NCI-H345 (cell line): ENCODE measurements around the gene LMAN2.
"Not testable (repeated sequence)": the region's sequence is repeated elsewhere in the genome, so short reads cannot be mapped to it uniquely, and the experiment has no call there.

Source experiments
- DNase-seq: peaks from one replicate; lab custom pipeline; 2025; lab: John Stamatoyannopoulos, UW

LMAN2 gene

DNA sequence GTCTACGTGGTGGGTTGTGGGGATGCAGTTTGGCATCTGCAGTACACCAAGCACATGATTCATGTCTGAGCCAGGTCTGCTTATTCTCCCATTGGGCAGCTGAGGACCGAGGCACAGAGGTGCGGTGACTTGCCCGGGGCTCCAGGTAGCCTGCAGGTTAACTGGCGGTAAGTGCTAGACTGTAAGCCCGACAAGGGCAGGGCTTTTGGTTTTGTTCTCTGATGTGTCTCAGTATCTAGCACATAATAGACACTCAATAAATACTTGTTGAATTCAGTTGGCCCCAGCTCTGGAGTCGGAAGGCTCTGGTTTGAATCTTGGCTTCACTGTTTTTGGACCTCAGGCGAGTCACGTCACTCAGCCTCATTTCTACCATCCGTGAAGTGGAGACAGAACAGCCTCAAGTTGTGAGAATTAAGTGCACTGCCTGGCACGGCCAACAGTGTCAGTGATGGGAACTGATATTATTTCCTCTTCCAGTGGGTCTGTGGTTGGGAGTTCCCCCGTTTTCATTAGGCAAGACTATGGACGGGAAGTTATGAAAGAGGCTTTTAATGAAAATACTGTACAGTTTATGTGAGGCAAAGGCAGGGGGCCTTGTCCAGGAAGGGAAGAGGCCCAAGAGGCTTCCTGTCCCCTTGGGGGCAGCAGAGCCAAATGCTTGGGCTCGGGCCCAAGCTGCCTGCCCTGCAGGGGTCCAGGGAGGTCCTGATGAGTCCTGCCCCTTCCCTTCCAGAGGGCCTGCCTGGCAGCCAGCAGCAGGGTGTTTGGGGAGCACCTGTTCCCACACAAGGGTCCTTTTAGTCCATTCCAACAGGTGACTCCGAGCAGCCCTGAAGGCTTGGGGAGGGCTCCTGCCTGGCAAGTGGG lies 44.6 kb downstream of the LMAN2 start:
- no peak for DNase-seq

GRCh38 chr5:177306103-177306640 lies 45.3 kb downstream of the LMAN2 start:
- not testable (repeated sequence) for DNase-seq

DNA sequence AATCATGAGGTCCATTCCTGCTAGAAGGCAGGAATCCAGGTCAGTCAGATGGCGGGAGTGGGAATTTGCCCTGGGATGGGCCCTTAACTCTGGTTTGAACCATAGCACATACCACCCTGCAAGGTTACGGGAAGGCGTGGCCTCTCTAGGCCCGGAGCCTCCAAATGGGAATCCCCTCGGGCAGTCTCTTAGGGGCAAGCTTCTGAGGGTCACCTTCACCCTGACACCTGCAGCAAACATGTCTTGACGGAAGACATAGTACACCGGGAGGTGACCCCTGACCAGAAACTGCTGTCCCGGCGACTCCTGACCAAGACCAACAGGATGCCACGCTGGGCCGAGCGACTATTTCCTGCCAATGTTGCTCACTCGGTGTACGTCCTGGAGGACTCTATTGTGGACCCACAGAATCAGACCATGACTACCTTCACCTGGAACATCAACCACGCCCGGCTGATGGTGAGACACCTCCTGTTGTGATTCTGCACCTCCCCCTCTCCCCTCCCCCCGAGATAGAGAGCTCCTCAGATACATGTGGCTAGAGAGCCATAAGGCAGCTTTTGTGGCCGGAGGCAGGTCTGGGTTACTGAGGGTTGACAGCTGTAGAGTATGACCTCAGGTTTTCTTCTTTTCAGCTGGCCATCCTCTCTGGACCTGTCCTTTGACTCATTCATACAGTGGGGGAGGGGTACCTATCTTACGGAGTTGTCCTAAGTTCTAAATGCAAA lies 46.9 kb downstream of the LMAN2 start:
- DNase-seq: peak; percentile 14

DNA sequence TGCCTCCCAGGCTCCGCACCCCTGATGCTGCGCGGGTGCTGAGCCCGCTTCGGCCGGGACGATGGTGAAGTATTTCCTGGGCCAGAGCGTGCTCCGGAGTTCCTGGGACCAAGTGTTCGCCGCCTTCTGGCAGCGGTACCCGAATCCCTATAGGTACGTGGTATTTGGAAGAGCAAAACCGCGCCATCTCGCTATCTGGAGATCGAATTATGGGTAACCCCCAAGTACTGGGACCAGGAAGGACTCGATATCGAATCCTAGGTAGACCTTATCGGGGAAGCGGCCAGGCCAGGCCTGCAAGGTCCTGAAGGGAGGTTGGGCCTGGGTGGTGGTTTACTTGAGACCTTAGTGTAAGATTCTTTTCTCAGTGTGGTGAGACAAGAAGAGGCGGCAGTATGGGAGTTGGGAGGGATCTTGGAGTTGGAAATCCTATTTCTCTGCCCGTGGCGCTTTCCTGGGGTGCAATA lies 47.5 kb downstream of the LMAN2 start:
- no peak for DNase-seq

DNA sequence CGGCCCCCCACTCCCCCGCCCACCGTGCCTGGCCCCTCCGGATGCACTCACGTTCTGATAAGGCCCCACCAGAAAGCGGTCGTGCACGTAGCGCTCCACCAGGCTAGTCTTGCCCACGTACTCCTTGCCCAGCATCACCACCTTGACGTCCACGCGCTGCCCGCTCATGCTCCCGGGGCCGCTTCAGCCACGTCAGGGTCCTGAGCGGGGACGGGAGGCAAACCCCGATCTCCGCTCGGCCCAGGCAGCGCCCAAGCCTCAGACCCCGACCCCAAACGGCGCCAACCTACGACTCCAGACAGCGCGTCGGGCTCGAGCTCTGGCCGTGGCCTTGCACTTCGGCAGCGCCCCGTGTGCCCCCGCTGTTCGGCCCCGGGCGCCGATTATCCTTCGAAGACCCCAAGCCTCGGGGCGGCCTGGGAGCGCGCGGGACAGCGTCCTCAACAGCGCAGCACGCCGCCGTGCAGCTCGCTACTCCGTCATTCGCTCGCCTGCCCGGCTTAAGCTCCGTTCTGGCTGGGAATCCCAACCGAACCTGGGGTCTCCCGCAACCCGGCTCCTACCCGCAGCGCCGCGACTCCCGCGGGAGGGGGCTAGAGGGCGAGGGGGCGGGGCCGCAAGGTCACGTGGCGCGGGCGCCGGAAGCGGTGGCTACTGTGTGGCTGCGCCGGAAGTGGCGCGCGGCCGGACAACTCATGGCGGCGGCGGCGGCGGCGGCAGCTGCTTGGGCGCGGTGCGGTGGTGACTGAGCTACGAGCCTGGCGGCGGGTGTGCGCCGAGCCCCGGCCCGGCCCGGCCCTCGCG lies 48.1 kb downstream of the LMAN2 start, which contains the start of the genes PRELID1 and RAB24:
Gene PRELID1, plus strand, starts transcription at position 679 of the 804 bp plus-strand sequence. CDS start 187 bp downstream, outside the sequence.
Gene RAB24, minus strand, starts transcription at position 599 of the 804 bp plus-strand sequence. Its CDS starts 431 bp downstream, at position 168.
- peak; percentile 92 for DNase-seq

- DNase-seq: no peak
Measured at GRCh38 chr5:177302354-177303110, 48.9 kb downstream of the LMAN2 start.

DNA sequence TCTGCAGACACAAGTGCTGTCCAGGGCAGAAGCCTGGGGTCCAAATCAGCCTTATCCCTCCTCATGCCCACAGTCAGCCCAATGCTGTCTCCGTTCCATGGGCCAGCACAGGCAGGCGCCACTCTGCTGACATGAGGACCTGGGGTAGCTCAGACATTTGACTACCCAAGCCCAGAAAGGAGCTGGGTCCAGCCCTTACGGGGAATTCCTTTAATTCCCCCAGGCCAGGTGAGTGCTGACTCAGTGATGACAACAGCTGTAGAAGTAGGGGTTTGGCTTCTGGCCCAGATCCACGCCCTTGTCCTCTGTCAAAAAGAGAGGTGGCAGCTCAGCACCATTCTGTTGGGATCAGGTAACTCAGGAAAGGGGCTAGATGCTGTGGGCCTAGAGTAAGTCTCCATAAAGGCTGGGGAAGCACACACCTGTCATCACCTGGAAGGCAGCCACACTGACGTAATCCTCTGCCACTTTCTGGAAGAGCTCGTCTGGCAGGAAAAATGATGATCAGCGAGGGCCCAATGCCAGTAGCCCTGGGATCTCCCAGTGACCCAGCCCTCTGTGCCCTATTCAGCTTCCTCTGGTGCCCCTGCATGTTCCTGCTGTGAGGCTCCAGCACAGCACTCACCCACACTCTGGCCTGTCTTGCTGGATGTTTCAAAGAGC lies 49.8 kb downstream of the LMAN2 start:
- DNase-seq: peak; percentile 96

DNA sequence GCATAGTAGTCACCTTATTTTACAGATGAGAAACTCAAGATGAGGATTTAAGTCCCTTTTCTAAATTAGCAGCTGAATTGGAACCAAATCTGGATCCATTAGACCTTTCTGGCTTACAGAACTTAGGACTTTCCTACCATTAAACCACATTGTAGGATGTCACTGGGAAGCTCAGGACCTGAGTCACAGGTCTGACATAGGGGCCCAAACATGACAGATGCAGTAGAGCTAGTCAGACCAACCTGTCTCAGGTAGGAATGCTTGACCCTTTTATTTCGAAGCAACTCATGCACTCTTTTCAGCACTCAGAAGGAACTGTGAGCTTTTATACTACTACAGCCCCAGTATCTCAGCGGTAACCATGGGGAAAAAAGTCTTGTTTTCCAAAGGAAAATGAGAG lies 50.5 kb downstream of the LMAN2 start:
- DNase-seq: no peak

GRCh38 chr5:177300236-177300880 lies 51.1 kb downstream of the LMAN2 start:
- no peak for DNase-seq

- DNase-seq: no peak
Measured at GRCh38 chr5:177299697-177300096, 51.8 kb downstream of the LMAN2 start.

DNA sequence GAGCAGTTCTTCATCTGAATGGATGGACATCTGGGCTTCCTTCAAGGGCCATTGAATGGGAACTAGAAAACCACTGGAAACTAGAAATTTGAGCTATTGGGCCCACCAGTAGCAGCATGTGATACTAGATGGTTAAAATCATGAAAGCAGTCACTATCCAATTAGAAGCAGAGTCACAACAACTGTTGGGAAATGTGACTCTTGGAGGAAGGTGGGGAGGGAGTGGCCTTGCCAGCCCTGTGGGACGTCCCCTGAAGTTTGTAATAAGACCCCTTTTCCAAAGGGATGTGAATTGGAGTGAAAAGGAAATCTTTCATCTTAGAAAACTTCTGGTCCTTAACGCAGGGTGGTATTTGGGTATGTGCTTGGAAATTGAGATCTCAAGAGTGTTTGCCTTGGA lies 53.5 kb downstream of the LMAN2 start:
- DNase-seq: no peak

GRCh38 chr5:177296581-177296980 lies 54.9 kb downstream of the LMAN2 start:
- DNase-seq: no peak

- no peak for DNase-seq
Measured at GRCh38 chr5:177295924-177296323, 55.5 kb downstream of the LMAN2 start.

DNA sequence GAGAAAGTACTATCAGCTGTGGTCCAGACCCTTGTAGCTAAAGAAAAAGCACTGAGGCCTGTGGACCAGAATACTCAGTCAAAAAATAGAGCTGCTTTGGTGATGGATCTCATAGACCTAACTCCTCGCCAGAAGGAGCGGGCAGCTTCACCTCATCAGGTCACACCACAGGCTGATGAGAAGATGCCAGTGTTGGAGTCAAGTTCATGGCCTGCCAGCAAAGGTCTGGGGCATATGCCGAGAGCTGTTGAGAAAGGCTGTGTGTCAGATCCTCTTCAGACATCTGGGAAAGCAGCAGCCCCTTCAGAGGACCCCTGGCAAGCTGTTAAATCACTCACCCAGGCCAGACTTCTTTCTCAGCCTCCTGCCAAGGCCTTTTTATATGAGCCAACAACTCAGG lies 56.8 kb downstream of the LMAN2 start:
- DNase-seq: no peak

GRCh38 chr5:177293819-177294581 lies 57.5 kb downstream of the LMAN2 start:
- DNase-seq: no peak

GRCh38 chr5:177291735-177292134 lies 59.7 kb downstream of the LMAN2 start:
- DNase-seq: no peak

DNA sequence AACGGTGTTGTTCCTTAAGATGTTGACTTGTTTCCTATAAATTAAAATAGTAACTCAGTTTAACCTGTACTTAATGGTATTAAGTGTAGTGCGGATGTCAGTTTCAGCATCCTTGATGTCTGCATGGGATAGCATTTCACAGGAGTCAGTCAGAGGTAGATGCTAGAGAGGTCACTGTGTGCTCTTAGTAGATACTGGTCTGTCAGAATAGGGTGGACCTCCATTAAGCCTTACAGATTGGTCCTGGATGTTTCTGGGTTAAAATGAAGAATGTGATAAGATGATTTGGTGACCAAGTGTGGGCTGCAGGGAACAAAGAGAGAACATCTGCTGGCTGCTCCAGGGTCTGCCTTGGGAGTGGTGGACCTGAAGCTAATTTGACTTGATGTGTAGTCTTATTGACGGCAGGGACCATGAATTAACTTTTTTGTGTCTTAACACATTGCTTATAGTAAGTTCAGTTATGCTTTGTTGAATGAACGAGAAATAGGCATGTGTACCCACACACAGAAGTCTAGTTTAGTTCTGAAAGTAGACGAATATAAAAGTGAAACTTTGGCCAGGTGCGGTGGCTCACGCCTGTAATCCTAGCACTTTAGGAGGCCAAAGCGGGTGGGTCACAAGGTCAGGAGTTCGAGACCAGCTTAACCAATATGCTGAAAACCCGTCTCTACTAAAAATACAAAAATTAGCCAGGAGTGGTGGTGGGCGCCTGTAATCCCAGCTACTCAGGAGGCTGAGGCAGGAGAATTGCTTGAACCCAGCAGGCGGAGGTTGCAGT lies 60.5 kb downstream of the LMAN2 start:
- no peak for DNase-seq

GRCh38 chr5:177288191-177288590 lies 63.3 kb downstream of the LMAN2 start:
- DNase-seq: no peak
